Right forelimb (tissue), 1 donor: ENCODE measurements around the gene FAM240B.

ENCODE experiments used
- DNase-seq: peaks from one replicate; pipeline ENCODE4 v3.0.0-alpha.2; 2018

Gene FAM240B

GRCh38 chr9:38668791-38669466 is 51.0 kb downstream of the FAM240B start:
- no peak for DNase-seq

DNA sequence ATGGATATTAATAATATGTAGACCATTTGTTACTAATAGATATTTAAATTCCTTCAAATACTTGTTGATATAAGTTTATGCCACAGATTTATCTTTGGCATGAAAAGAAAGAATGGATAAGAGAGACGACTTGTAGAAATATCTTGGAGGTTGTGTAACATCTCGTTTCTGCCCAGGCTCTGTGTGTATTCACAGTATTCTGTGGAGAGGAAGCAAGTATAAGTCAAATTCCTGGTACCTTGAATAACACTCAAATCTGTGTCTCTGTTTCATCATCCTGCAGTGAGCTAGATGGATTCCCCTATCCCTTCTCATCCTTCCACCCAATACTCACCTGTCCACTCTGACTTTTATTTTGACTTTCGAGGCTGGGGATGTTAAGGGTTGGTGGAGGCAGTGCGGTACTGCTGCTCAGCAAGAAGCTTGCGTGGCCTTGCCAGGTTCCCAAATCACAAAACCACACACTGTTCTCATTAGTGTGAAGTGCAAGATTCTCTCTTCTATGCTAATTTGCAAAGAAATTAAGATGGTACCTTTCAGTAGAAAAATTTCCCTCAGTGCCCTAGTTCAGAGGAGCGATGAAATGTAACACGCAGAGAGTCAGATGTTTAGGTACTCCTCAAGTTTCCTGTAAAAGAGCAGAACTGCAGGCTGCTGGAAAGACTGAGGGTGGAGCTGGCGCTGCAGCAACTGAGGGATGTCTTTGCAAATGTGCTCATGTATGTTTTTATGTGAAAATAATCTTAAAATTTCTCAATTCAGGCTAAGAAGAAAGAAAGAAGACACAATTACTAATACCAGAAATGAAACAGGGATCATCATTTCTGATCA is 57.0 kb downstream of the FAM240B start:
- no peak for DNase-seq

DNA sequence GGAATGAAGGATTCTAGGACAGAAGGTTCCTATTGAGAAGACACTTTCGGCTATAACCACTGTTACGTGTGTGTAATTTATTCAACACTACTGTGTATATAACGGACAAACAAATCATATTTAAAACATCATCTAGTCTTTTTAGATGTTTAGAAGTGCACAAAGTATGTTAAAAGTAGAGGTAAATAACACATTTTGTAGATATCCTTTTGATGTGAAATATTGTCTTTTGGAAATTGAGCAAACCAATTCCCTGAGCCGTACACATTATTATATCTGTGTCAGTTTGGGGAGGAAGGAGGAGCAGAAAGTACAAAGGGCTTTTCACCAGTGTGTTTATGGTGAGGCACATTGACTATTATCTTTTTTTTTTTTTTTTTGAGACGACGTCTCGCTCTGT is 60.4 kb downstream of the FAM240B start:
- no peak for DNase-seq

- DNase-seq: no peak
These were observed 63.0 kb downstream of the FAM240B start for GRCh38 chr9:38656896-38657295.

DNA sequence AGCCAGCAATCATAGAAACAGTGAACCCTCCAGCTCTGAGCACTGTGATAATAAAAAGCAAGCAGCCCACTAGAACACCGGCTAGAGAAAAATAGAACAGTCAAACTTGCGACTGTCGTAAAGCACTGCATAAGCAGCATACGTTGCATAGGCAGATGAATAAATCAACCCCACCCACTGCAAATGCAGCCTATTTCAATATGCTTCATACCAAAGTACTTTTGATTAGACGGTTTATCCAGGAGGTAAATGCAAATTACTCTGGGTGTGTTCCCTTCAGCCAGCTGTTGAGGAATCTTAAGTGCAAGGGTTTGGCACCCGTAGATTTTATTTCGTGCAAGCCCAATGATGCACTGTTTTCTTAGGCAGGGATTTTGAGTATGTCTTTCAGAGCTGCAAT is 67.4 kb downstream of the FAM240B start:
- no peak for DNase-seq

- DNase-seq: no peak
These were observed 67.9 kb downstream of the FAM240B start for GRCh38 chr9:38652044-38652443.

DNA sequence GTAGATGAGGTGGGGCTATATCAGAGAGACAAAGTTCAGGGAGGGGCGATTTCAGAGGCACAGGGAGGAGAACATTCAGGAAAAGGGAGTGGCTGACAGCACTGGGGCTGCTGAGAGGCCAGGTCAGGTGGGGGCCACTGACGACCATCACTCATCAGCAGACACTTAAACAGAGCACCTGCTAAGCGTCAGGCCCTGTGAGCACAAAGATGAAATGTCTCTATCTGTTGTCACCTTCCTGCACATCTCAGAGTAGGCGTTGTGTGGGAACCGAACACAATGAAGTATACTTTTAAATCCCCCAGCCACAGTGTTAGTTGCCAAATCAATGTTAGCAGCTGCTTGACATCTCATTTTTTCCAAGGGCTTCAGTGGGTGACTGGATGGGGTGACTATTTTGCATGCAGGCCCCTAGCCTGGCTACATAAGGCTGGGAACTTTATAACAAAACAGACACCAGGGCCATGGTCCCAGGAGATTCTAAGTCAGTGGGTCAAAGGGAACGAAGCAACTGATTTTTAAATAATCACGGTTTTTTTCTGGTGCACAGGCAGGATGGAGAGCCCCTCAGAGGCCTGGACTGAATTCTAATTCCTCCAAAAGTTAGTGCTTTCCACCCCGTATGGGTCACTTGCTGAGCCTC is 68.4 kb downstream of the FAM240B start:
- DNase-seq: no peak

- DNase-seq: no peak
These were observed 69.4 kb downstream of the FAM240B start for GRCh38 chr9:38650564-38650963.

GRCh38 chr9:38649731-38650363 is 70.1 kb downstream of the FAM240B start:
- no peak for DNase-seq

DNA sequence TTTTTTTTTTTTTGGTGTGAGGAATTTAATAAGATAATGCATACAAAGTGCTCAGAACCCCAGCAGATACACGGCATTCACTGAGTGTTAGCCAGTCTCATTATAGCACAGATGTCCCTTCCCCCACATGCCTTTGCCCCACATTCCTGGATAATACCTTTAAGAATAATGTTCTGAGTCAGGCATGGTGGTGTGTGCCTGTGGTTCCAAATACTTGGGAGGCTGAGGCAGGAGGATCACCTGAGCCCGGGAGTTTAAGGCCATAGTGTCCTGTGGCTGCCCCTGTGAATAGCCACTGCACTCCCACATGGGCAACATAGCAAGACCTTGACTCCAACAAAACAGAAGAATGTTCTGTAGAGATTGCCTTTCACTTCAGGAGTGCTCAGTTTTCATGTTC is 75.3 kb downstream of the FAM240B start:
- no peak for DNase-seq
